Left lung (tissue), 10 donors: ENCODE data around the gene ARSI. TPM values are rescaled to one million over a fixed set of nuclear protein-coding genes. Genes with fewer than 3 reads are reported as not detected.

Experiments used
- ATAC-seq: fragments of 200-7000 bp; cut with Tn5 transposase; one replicate; pipeline ENCODE4 v1.9.1; 2020; ENCODE audit warnings: moderate library complexity
- DNase-seq, 4 donors: peaks; one replicate each; pipeline ENCODE4 v3.0.0-alpha.2; 2013 to 2020
- H3K27ac ChIP-seq, 2 donors: fragments of 200-600 bp; sonication (generic) in 1 of 2; one replicate each; pipeline versions ENCODE4 v1.5.0 to v1.8.0; 2020 to 2021
- H3K27me3 ChIP-seq, 2 donors: fragments of 200-600 bp; sonication (generic) in 1 of 2; one replicate each; pipeline versions ENCODE4 v1.5.0 to v1.8.0; 2020 to 2021
- H3K36me3 ChIP-seq, 2 donors: fragments of 200-600 bp; sonication (generic) in 1 of 2; one replicate each; pipeline versions ENCODE4 v1.5.0 to v1.8.0; 2020 to 2021
- H3K4me1 ChIP-seq, 2 donors: fragments of 200-600 bp; one replicate each; pipeline ENCODE4 v1.8.0; 2021
- H3K4me3 ChIP-seq, 2 donors: fragments of 200-600 bp; sonication (generic) in 1 of 2; one replicate each; pipeline versions ENCODE4 v1.5.0 to v1.8.0; 2020 to 2021; ENCODE audit warnings: mild to moderate bottlenecking in 1 of 2
- H3K9me3 ChIP-seq, 2 donors: fragments of 200-600 bp; sonication (generic) in 1 of 2; one replicate each; pipeline versions ENCODE4 v1.5.0 to v1.8.0; 2020 to 2021
- intact Hi-C, 2 donors: fragments of 100-400 bp; cut with DNase I; formaldehyde crosslinking; loops; one replicate each; pipeline versions ENCODE4 v1.11.2 to v1.14.2; 2022
- polyA plus RNA-seq, 6 donors: library from polyadenylated mRNA; unstranded; fragments of 120-200 nt; gene quantifications; one replicate each; pipeline ENCODE4 v1.2.1, GENCODE V29; 2013; ENCODE audit not compliant: insufficient read length in 6 of 6
- total RNA-seq, 2 donors: library from RNA; stranded (reverse); fragmentation: NEBNext Ultra II Directional; extraction: Animal tissue kit (Norgen Biotek cat#: 25700); gene quantifications; one replicate each; pipeline ENCODE4 v1.2.1, GENCODE V29; 2021
- TF ChIP-seq, protein P1 (sequence below), 2 donors: fragments of 200-600 bp; sonication (generic) in 1 of 2; IDR thresholded peaks; one replicate each; pipeline versions ENCODE4 v1.5.0 to v1.8.0; 2021; ENCODE audit warnings: antibody characterized with exemption in 2 of 2
- donor health status: DM: no; HTN: yes; CAD: no.
- donor health status: DM: no; HTN: no; CAD: no.

ARSI gene
- total and polyA plus RNA-seq, 8 donors = 6.6 to 31.8 (median 21.5) TPM

DNA sequence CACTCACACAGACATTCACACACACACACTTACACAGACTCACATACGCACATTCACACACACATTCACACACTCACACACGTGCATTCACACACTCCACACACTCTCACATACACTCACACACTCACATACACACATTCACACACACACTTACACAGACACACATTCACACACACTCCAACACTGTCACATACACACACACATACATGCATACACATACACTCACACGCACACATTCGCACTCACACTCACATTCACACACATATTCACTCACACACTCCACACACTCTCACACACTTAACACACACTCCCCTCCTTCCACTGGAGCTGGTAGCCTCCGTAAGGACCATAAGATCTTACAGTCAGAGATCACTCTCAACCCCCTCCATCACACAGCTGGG, 39.3 kb downstream of the ARSI start:
- Histone ChIP-seq H3K4me3 (no peak overlapping the region), H3K27ac (no peak overlapping the region), H3K27me3 (no peaks in the 10 kb centered on the region), H3K4me1 (peaks cover 0 to 10% of the 10 kb centered on the region in 2 donors), H3K9me3 (no peaks in the 10 kb centered on the region), H3K36me3 (no peaks in the 10 kb centered on the region)
- intact Hi-C loops = loop anchor here in 1 of 2 donors (10.0 kb wide), 1 partner anchor 171 kb away; no protein-coding TSS in a partner anchor
- DNase-seq (no peak), ATAC-seq (no peak)
- TF ChIP-seq, protein P1, sequence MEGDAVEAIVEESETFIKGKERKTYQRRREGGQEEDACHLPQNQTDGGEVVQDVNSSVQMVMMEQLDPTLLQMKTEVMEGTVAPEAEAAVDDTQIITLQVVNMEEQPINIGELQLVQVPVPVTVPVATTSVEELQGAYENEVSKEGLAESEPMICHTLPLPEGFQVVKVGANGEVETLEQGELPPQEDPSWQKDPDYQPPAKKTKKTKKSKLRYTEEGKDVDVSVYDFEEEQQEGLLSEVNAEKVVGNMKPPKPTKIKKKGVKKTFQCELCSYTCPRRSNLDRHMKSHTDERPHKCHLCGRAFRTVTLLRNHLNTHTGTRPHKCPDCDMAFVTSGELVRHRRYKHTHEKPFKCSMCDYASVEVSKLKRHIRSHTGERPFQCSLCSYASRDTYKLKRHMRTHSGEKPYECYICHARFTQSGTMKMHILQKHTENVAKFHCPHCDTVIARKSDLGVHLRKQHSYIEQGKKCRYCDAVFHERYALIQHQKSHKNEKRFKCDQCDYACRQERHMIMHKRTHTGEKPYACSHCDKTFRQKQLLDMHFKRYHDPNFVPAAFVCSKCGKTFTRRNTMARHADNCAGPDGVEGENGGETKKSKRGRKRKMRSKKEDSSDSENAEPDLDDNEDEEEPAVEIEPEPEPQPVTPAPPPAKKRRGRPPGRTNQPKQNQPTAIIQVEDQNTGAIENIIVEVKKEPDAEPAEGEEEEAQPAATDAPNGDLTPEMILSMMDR (IDR thresholded peaks at IDR 0.05) = no peak

DNA sequence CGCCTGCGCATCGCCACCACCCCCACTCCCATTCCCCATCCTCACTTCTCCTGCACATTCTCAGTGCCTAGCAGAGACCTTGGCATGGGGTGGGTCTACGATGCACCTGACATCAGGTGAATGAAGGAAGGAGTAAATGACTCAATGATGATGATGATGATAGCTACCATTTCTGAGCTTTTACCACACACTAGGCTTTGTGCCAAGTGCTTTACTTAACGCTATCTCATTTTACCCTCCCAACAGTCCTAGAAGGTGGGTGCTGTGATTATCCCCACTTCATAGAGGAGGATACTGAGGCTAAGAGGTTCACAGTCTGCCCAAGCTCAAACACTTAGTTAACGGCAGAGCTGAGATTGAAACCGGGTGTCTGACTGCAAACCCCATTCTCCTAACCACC, 40.2 kb downstream of the ARSI start:
- H3K4me1 ChIP-seq = peaks cover 0 to 10% of the 10 kb centered on the region in 2 donors
- no peaks in the 10 kb centered on the region for H3K9me3 ChIP-seq
- no peak overlapping the region for H3K4me3 ChIP-seq
- no peaks in the 10 kb centered on the region for H3K27me3 ChIP-seq
- H3K27ac ChIP-seq = no peak overlapping the region
- intact Hi-C loops = loop anchor here in 1 of 2 donors (10.0 kb wide), 1 partner anchor 172 kb away; no protein-coding TSS in a partner anchor
- DNase-seq = no peak
- no peak for ATAC-seq
- H3K36me3 ChIP-seq = no peaks in the 10 kb centered on the region
- TF ChIP-seq, protein P1 (IDR thresholded peaks at IDR 0.05) = no peak

DNA sequence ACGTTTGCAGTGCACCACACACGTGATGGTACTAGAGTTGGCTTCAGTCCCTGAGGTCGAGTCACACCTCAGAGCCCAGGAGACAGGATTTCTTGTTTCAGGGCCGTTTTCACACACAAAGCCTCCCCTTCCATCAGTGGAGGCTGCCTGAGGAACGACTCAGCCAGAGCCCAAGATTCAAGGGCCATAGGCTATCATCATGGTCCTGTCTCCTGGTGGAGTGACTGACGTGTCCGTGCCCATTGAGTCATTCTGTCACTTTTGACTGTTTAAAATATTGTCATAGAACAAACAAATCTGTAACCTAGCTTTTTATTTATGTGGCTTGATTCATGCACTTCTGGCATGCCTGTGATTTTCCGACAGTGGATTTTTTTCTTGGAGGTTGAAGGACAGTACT, 41.5 kb downstream of the ARSI start:
- no peaks in the 10 kb centered on the region for H3K27me3 ChIP-seq
- intact Hi-C loops = loop anchor here in 1 of 2 donors (10.0 kb wide), 1 partner anchor 174 kb away; no protein-coding TSS in a partner anchor
- H3K4me3 ChIP-seq = no peak overlapping the region
- no peaks in the 10 kb centered on the region for H3K36me3 ChIP-seq
- H3K9me3 ChIP-seq = no peaks in the 10 kb centered on the region
- ATAC-seq (peak; percentile 14), DNase-seq (no peak)
- H3K27ac ChIP-seq = no peak overlapping the region
- TF ChIP-seq, protein P1 (IDR thresholded peaks at IDR 0.05) = no peak
- peaks cover 0 to 10% of the 10 kb centered on the region in 2 donors for H3K4me1 ChIP-seq

DNA sequence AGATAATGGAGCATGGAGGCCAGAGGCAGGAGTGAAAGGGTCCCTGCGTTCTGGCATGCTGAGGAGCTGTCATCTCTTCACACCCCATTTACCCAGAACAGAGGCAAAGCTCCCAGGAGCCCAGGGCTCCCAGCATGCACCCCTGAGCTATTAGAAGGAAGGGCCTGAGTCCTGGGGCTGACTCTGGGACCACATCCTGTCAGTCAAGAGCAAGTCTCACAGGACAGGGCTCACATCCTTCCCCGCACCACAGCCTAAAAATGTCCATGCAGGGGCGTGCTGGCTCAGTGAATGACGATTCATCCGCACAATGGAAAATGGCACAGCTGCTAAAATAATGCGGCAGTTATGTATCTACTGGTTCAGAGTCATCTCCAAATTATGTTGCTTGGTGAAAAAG, 44.6 kb downstream of the ARSI start:
- Histone ChIP-seq H3K27ac (no peak overlapping the region), H3K27me3 (no peaks in the 10 kb centered on the region), H3K4me1 (no peaks in the 10 kb centered on the region), H3K9me3 (no peaks in the 10 kb centered on the region), H3K4me3 (no peak overlapping the region), H3K36me3 (no peaks in the 10 kb centered on the region)
- TF ChIP-seq, protein P1 (IDR thresholded peaks at IDR 0.05) = no peak
- DNase-seq (no peak), ATAC-seq (no peak)
- intact Hi-C loops = no loop called here

DNA sequence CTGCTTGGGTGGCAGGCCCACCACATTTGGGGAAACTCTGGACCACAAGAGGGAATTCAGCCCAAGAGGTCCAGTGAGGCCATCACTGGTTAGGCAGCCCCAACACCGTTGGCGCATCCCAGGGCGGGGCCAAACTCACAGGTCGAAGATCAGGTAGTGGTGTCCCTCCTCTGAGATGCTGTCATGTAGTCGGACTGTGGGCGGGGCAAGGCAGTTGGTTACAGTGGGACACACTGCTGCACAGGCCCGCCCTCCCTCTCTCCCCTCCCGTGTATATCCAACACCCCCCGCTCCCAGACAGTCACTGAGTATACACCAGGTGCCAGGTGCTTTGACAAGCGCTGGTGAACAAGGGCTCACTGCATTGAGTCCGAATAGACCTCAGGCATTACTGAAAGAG, 45.3 kb downstream of the ARSI start:
- TF ChIP-seq, protein P1 (IDR thresholded peaks at IDR 0.05) = no peak
- intact Hi-C loops = no loop called here
- H3K27ac ChIP-seq = no peak overlapping the region

More for the DNA sequence above, 45.3 kb downstream of the ARSI start:
- H3K4me3 ChIP-seq = no peak overlapping the region
- no peaks in the 10 kb centered on the region for H3K9me3 ChIP-seq
- ATAC-seq = no peak
- no peak for DNase-seq
- H3K27me3 ChIP-seq = no peaks in the 10 kb centered on the region
- no peaks in the 10 kb centered on the region for H3K4me1 ChIP-seq
- no peaks in the 10 kb centered on the region for H3K36me3 ChIP-seq
